ENCODE measurements around the gene TMEFF2. TPM values are rescaled to one million over a fixed set of nuclear protein-coding genes. Genes with fewer than 3 reads are reported as not detected.

TMEFF2 gene
- total and polyA plus RNA-seq, 2 of the 8 experiments (the other 6 are each of a cell fraction or from before 2014, with no cell fraction given): 0.91 to 3.7 TPM

DNA sequence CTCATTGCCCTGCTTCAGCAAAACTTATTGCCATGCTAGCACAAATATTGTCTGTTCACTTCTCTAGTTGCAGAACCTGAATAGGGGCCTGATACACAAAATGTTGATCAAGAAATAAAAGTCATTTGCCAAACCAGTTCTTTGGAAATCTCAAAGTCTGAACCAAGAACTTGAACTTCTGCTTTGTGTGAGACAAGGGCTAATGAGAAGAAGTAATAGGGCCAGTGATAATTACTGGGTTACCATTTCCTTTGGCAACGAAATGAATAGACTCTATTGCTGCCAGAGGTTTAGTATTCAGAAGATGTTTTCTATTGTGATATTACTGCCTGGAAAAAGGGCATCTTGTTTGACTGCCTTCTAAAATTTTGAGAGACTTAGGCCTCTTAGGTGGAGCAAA, 35.0 kb downstream of the TMEFF2 start:
- H3K4me2 ChIP-seq (ENCODE audit: insufficient read depth in 1 of 2, low read depth in 2 of 2, low read length in 2 of 2): no peak overlapping the region
- H4K5ac ChIP-seq (ENCODE audit: insufficient read length, low read depth, low read length): no peak overlapping the region
- H3K79me1 ChIP-seq (ENCODE audit: low read depth, low read length): no peaks in the 10 kb centered on the region
- no peak overlapping the region for H3K9ac ChIP-seq (replicated peaks in 1 of 4; ENCODE audit: extremely low read depth in 1 of 4, low read depth in 3 of 4, low read length in 3 of 4)
- no peak overlapping the region for H2BK20ac ChIP-seq (ENCODE audit: low read length)
- no peaks in the 10 kb centered on the region for H3K36me3 ChIP-seq (ENCODE audit: control insufficient read depth in 2 of 4, insufficient read depth in 4 of 4, low read length in 3 of 4)
- H3K4me3 ChIP-seq (ENCODE audit: extremely low read depth in 1 of 4, insufficient read depth in 2 of 4, low read depth in 3 of 4, low read length in 4 of 4): no peak overlapping the region
- no peak overlapping the region for H4K8ac ChIP-seq (ENCODE audit: extremely low read depth, insufficient read depth, low read length)
- H2BK12ac ChIP-seq (ENCODE audit: low read depth, low read length): no peak overlapping the region
- H4K91ac ChIP-seq (replicated peaks; ENCODE audit: insufficient read length, low read length): no peak overlapping the region
- WGBS, 2 experiments (ENCODE audit: extremely low coverage in 1 of 2, insufficient coverage in 1 of 2, insufficient read length in 1 of 2, insufficient replicate concordance in 2 of 2, low coverage in 1 of 2, low lambda C conversion rate in 2 of 2, missing lambda C conversion rate in 1 of 2): 90% methylated on average over 1 of the region's 1 CpG; no CpG with 5 or more reads in 1 of the 2 experiments
- H3K27ac ChIP-seq (ENCODE audit: low read depth, low read length): no peak overlapping the region
- H3K4me1 ChIP-seq (replicated peaks in 1 of 4; ENCODE audit: control insufficient read depth in 3 of 4, insufficient read depth in 4 of 4, low read length in 3 of 4): no peaks in the 10 kb centered on the region
- H3K27me3 ChIP-seq (replicated peaks in 1 of 4; ENCODE audit: control insufficient read depth in 3 of 4, extremely low read depth in 1 of 4, insufficient read depth in 3 of 4, low read length in 3 of 4): no peaks in the 10 kb centered on the region
- H3K9me3 ChIP-seq (ENCODE audit: insufficient read depth in 2 of 2, low read depth in 1 of 2, low read length in 1 of 2): no peaks in the 10 kb centered on the region
- no peak overlapping the region for H3K56ac ChIP-seq (replicated peaks; ENCODE audit: insufficient read length, low read depth, low read length)
- H2BK15ac ChIP-seq (ENCODE audit: low read length): no peak overlapping the region
- no peaks in the 10 kb centered on the region for H3K23me2 ChIP-seq (ENCODE audit: low read depth, low read length)
- no peak overlapping the region for H3K23ac ChIP-seq (ENCODE audit: insufficient read length)
- ChIA-PET CTCF (ENCODE audit: partially characterized antibody) (interaction anchor here (0.7 to 10.9 kb wide), 5 partner anchors 12 to 347 kb away, joined by 3 to 171 read pairs (median 3); no protein-coding TSS in a partner anchor), POLR2A (ENCODE audit: partially characterized antibody) (no interaction called here)
- H2BK120ac ChIP-seq (replicated peaks; ENCODE audit: low read depth, low read length): no peak overlapping the region
- H2AK5ac ChIP-seq (ENCODE audit: low read depth, low read length): no peak overlapping the region
- H4K20me1 ChIP-seq (replicated peaks in 1 of 2; ENCODE audit: control insufficient read depth in 1 of 2, insufficient read depth in 2 of 2, low read length in 2 of 2): no peaks in the 10 kb centered on the region
- no peak overlapping the region for H2AFZ ChIP-seq (ENCODE audit: low read length)
- no peaks in the 10 kb centered on the region for H3K79me2 ChIP-seq (ENCODE audit: control insufficient read depth in 1 of 2, insufficient read depth in 2 of 2, low read length in 2 of 2)
- H3K14ac ChIP-seq (ENCODE audit: insufficient read length): no peak overlapping the region
- no peak overlapping the region for H3K18ac ChIP-seq (ENCODE audit: extremely low read depth, low read length)
- FAIRE-seq (no peak), DNase-seq (ENCODE audit: low read depth in 1 of 2, low spot score in 2 of 2) (no peak)
- H2BK5ac ChIP-seq (ENCODE audit: low read depth, low read length): no peak overlapping the region
- no peak overlapping the region for H3K4ac ChIP-seq (replicated peaks; ENCODE audit: insufficient read length, low read depth, low read length)
- TF ChIP-seq HDAC6 (IDR thresholded peaks at IDR 0.05; ENCODE audit: low read depth, low read length) (no peak), SAP30 (IDR thresholded peaks at IDR 0.05; ENCODE audit: insufficient read depth, insufficient replicate concordance, low read length) (no peak), SP4 (IDR thresholded peaks at IDR 0.05; ENCODE audit: low read length) (no peak), CHD2 (IDR thresholded peaks at IDR 0.05; ENCODE audit: low read length) (no peak), YY1 (IDR thresholded peaks at IDR 0.05; ENCODE audit: low read depth, low read length) (no peak), RAD21 (IDR thresholded peaks at IDR 0.05 in 1 of 2, conservative IDR thresholded peaks at IDR 0.05 in 1 of 2; ENCODE audit: low read depth in 2 of 2, low read length in 2 of 2) (no peak), RXRA (IDR thresholded peaks at IDR 0.05; ENCODE audit: insufficient read depth, low read depth, low read length) (no peak), MAX (IDR thresholded peaks at IDR 0.05) (no peak), SRF (IDR thresholded peaks at IDR 0.05; ENCODE audit: low read depth, low read length) (no peak)

Measured in H1 (cell line).